ENCODE measurements around the gene FUBP3.

- TF ChIP-seq MAX (IDR thresholded peaks at IDR 0.05) (no peak), EGR1 (IDR thresholded peaks at IDR 0.05; ENCODE audit: low read depth) (no peak), CTCF (IDR thresholded peaks at IDR 0.05 in 2 of 3, conservative IDR thresholded peaks at IDR 0.05 in 1 of 3; ENCODE audit: borderline replicate concordance in 1 of 3, insufficient read depth in 1 of 3, low read depth in 2 of 3, low read length in 2 of 3) (no peak), ATF3 (IDR thresholded peaks at IDR 0.05) (no peak), YY1 (IDR thresholded peaks at IDR 0.05; ENCODE audit: extremely low read depth, insufficient replicate concordance, low read depth, low read length) (no peak), RAD21 (IDR thresholded peaks at IDR 0.05; ENCODE audit: low read depth) (no peak), POLR2AphosphoS5 (IDR thresholded peaks at IDR 0.05; ENCODE audit: low read depth, low read length) (no peak), POLR2A (IDR thresholded peaks at IDR 0.05; ENCODE audit: borderline replicate concordance, extremely low read depth, insufficient read depth, insufficient read length) (no peak), ZFX (IDR thresholded peaks at IDR 0.05) (no peak), FOSL1 (IDR thresholded peaks at IDR 0.05; ENCODE audit: low read depth) (no peak), EZH2 (IDR thresholded peaks at IDR 0.05) (no peak), REST (IDR thresholded peaks at IDR 0.05; ENCODE audit: low read depth) (no peak), JUND (IDR thresholded peaks at IDR 0.05) (no peak), ZNF274 (IDR thresholded peaks at IDR 0.05; ENCODE audit: low read depth, low read length) (no peak)
These were observed 85.7 kb downstream of the FUBP3 start for GRCh38 chr9:130665029-130665430.

All from HCT116 (cell line).